ENCODE measurements around the gene CCBE1.

Gene CCBE1

GRCh38 chr18:59619816-59620215, 77.4 kb downstream of the CCBE1 start:
- DNase-seq (ENCODE audit: low read depth, low spot score) = no peak

- no peak for DNase-seq (ENCODE audit: low read depth, low spot score)
Measured at GRCh38 chr18:59617468-59617932, 79.7 kb downstream of the CCBE1 start.

- DNase-seq (ENCODE audit: low read depth, low spot score) = no peak
Measured at GRCh38 chr18:59616501-59616900, 80.7 kb downstream of the CCBE1 start.

GRCh38 chr18:59613903-59614302, 83.3 kb downstream of the CCBE1 start:
- no peak for DNase-seq (ENCODE audit: low read depth, low spot score)

DNA sequence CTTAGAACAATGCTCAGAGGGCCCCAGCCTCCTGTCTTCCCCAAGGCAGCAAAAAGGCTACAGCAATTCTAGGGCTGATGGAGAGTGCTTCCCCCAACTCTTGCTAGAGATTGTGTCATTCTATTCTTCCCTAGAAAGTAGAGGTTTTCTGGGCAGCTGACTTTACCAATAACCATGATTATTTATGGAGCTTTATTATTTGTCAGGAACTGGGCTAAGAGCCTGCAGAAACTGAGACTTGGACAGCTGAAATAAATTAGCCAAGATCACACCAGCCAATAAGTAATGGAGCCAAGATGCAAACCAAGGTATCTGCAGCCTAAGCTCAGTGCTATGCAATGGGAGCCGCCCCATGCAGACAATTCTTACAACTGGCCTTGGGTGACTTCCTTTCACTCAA, 84.8 kb downstream of the CCBE1 start:
- DNase-seq (ENCODE audit: low read depth, low spot score) = no peak

DNA sequence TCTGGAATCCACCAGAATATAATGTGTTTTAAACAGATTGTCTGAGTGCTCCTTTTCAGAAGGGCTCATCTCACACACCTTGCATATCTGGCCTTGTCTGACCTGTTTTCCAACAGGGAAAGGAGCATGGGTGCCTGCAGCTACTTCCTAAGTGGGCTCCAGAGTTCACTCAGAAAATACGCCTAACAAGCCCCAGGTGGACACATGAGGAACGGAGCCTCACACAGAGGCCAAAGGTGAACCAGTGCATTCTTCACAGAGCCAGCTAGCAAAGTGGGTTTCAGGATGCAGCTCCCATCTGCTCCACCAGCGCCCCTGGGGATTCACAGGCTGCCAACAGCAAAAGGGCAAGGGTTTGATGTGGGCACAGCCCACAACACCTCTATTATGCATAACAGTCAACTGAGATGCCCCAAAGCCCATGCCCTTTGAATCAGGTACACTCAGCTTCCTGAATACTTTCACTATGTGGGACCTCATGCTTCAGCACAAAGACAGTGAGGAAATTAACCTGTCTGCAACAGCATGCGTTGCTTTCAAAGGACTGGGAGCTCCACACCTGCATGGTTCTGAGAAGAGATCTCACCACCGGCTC, 86.6 kb downstream of the CCBE1 start:
- DNase-seq (ENCODE audit: low read depth, low spot score) = no peak

DNA sequence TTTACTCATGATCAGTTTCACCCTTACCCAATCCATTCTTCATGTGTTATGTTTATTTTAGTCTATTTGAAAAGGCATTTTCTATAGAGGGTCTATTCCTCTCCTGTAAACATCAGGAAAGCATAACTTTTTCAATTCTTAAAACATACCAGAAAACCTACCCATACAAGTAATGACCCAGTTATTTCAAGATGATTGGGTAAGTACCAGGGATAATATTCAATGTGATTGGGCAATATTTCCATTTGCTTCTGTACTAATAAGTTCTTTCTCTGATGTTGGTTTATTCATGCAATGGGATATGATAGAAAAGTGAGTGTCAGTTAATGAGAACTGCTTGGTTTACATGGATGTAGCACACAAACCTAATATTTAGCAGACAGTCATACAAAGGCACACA, 87.6 kb downstream of the CCBE1 start:
- DNase-seq (ENCODE audit: low read depth, low spot score) = no peak

- no peak for DNase-seq (ENCODE audit: low read depth, low spot score)
Measured at GRCh38 chr18:59607471-59607870, 89.8 kb downstream of the CCBE1 start.

- DNase-seq (ENCODE audit: low read depth, low spot score) = no peak
Measured at GRCh38 chr18:59607078-59607379, 90.2 kb downstream of the CCBE1 start.

GRCh38 chr18:59606193-59607077, 90.8 kb downstream of the CCBE1 start:
- DNase-seq (ENCODE audit: low read depth, low spot score) = no peak

DNA sequence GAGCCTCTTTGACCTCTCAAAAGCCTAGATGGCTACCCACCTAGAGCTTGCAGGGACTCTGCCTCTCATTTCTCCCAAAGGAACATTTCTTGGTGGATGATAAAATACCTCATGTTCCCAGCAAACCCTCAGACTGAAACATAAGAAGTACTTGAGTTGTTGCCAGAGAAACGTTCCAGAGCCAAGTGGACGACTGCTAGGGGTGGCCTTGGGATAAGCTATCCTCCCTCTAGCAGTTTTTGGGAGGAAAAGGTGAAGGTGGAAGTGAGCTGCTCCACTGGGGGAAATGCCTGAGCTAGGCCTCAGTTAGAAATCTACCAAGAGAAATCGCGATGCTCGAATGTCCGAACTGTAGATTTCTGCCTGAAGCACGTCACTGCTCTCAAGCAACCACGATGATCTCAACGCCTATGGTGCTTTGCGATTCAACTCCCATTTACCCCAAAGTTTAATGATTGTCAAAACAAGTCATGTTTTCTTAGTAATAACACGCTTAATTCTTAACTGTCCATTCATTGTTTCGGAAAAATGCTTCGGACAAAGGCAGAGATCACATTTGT, 91.5 kb downstream of the CCBE1 start:
- DNase-seq (ENCODE audit: low read depth, low spot score) = no peak

GRCh38 chr18:59604877-59605276, 92.3 kb downstream of the CCBE1 start:
- DNase-seq (ENCODE audit: low read depth, low spot score) = no peak

DNA sequence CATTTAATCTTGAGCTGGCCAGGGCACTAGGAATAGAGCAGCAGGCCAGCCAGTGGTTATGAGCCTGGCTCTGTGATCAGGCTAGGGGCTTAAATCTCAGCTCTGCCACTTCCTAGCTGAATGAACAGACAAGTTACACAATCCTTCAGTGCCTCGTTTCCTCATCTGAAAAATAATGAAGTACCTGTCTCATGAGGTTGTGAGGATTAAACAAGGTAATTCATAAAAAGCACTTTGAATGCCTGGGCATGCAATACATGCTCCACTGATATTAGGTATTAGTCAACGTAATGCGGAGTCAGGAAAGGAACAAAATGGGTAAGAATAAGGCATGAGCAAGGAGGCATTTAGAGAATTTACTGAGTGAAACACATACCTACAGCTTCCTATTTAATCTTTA, 100.2 kb downstream of the CCBE1 start:
- DNase-seq (ENCODE audit: low read depth, low spot score) = no peak

DNA sequence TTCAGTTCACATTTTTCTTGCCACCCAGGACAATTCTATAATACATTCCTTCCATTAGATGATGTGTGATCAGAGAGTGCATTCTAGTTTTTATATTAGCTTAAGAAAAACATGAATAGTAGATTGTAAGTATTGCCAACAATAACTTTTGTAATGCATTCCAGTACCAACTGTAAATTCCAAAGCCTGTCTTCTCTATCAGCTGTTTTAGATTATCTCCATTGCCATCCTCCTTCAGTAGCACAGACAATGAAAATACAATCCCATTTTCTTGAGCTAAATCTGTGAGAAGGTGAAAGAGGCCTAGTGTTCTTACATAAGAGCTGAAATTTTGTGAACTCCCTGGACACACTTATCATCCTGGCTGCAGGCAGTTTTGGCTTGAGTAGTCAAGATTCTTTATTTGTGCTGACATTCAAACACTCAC, 103.9 kb downstream of the CCBE1 start:
- DNase-seq (ENCODE audit: low read depth, low spot score) = no peak

DNA sequence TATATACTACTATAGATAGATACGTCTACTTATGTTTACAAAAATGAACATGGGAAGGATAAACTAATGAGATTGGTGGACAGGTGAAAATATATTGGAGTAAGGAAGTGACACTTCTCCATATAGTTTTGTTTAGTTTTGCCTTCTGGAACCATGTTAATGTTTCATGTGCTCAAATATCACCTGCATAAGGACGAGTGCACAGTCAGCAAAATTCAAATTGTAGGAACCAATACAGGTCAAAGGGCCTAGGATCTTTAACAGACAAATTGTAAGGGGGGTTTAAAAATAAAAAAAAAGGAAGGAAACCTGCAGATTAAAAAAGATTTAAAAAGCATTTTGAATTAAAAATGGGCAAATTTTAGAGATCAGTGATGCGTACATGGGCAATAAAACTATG, 104.6 kb downstream of the CCBE1 start:
- no peak for DNase-seq (ENCODE audit: low read depth, low spot score)

DNA sequence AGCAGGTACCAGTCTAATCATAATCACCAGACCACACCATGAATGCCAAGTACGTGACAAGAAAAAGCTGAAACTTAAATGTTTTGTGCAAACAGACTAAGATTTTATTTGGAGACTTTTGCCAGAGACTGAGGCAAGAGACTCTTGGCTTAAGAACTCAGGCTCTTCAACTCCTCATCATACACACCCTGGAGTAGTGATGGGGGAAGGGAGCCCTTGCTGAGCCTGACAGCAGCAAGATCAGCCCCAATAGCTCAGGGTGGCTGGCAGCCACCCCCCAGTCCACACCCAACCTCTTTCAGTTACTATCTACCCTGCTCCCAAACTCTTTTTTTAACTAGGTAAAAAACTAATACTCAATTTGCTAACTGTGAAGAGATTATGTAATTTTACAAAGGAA, 114.8 kb downstream of the CCBE1 start:
- DNase-seq (ENCODE audit: low read depth, low spot score) = no peak

GRCh38 chr18:59579509-59579908, 117.7 kb downstream of the CCBE1 start:
- no peak for DNase-seq (ENCODE audit: low read depth, low spot score)

GRCh38 chr18:59577386-59577655, 119.9 kb downstream of the CCBE1 start:
- DNase-seq (ENCODE audit: low read depth, low spot score) = no peak

DNA sequence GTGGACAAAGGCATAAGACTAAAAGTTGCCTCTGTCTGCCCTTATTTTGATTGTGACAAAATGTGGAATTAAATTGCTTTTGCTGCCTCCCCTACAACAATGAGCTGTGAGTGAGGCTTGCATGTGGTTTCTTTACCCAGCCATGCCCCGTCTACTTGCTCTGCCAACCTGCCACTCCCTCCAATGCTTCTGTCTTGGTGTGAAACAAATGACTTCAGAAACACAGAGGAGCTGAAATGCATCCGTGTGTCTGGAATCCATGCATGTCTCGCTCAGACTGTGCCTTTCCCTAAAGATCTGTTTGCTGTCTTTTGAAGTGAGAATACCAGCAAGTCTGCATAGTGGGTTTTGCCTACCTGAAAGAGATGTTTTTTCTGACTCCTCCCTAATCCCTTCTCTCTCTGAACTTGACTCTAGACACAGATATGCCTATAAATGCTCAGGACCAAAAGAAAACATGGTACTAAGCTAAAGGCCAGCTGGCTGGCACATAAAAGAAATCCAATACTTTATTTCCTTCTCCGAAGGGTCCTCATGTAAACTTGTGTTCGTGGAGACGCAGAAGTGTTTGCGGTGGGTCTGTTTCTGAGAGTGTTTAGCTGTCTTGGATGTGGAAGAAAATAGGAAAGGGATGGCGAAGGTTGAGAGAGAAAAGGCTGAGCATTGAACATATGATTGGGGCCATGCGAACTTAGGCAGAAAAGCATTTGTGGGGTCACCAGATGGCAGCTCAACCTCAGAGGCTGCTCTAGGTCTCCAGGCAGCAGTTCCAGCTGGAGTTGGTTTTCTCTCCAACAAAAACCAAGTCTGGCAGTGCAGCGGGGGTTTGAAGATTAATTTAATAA, 120.5 kb downstream of the CCBE1 start:
- DNase-seq (ENCODE audit: low read depth, low spot score) = no peak

DNA sequence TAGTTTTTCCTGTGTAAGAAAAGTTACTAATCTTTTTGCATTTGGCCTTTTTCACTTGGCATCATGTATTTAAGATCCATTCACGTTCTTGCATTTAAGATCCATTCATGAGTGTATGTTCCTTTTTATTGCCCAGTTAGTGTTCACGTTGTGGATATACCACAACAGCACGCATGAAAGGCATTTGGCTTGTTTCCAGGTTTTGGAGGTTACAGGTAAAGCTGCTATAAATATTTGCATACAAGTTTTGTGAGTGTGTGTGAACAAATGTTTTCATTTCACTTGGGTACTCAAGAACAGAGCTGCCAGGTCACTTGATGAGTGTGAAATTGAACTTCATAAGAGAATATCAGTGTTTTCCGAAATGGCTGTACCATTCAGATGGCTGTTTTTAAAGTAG, 121.2 kb downstream of the CCBE1 start:
- DNase-seq (ENCODE audit: low read depth, low spot score) = no peak

DNA sequence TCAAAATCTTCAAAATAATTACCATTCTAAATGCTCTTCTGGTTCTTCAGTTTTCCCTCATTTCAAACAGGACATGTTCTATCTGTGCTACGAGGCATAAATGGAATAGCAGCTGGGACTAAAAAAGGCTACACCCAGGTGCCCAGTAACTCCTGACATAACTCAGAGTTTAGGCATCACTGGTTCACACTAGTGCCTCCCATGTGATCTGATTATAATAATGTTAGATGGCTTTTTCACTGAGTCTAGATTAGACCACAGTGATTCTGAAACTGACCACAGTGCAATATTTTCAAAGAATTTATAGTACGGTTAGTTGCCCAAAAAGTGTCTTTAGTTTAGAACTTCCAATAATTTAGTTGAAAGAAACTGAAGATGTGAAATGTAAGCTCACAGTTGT, 123.3 kb downstream of the CCBE1 start:
- DNase-seq (ENCODE audit: low read depth, low spot score) = no peak

DNA sequence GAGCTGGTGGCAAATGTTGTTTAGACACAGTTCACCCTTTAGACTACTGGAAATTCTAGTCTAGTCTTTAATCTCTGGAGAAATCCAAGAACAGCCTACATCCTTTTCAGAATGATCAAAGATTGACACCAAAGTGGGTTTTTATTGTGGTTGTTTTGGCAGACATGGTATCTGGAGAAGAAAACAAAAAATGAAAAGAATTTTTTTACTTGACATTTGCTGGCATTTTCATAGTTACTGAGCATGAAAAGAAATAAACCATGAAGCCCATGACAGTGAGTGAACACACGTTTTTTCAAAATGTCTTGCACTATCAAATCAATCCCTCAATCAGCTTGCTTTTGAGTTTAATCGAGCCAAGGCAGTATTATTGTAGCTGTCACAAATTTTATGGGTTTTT, 125.3 kb downstream of the CCBE1 start:
- DNase-seq (ENCODE audit: low read depth, low spot score) = no peak
